ENCODE measurements around the gene TPSAB1.

TPSAB1 gene

DNA sequence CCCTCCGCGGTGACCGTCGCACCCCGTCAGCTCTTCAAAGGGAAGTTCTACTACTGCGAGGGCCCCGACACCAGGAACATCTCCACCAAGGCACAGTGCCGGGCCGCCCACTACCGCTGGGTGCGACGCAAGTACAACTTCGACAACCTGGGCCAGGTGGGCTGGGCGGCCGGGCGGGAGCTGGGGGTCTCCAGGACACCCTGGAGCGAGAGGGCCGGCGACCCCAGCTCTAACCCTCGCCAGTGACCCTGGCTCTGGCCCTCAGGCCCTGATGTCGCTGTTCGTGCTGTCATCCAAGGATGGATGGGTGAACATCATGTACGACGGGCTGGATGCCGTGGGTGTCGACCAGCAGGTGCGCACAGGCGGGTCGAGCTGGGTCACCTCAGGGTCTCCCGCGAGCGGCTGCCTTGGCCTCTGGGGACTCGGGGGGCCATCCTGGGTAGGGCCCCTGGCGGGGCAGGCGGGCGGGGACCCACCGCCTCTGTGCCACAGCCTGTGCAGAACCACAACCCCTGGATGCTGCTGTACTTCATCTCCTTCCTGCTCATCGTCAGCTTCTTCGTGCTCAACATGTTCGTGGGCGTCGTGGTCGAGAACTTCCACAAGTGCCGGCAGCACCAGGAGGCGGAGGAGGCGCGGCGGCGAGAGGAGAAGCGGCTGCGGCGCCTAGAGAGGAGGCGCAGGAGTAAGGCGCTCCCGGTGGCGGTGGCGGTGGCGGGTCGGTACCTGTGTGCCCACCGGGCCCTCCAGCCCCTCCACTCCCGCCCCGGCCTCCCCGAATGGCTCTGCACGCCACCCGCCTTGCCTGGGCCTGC, 28.8 kb upstream of the TPSAB1 start:
- no peak for DNase-seq

- no peak for DNase-seq
These were observed 27.8 kb upstream of the TPSAB1 start for GRCh38 chr16:1212616-1213194.

- no peak for DNase-seq
These were observed 27.3 kb upstream of the TPSAB1 start for GRCh38 chr16:1213231-1213630.

DNA sequence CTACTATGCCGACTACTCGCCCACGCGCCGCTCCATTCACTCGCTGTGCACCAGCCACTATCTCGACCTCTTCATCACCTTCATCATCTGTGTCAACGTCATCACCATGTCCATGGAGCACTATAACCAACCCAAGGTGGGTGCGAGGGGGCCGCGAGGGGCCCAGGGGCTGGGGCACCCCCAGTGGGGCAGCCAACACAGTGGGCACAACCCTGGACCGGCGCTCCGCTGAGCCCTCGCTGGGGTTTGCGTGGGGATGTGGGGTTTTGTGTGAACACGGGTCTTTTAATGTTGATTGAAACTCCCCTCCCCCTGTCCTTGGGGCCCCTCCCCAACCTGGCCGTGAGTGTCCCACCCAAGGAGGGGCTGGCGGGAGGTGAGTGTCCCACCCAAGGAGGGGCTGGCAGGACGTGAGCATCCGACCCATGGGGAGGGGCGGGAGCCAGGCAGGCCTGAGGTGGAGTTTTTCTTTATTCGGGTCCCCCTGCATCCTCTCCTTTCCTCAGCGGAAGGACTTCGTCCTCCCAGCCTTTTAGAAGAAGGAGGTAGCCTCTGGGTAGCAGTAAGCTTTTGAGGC, 26.6 kb upstream of the TPSAB1 start:
- no peak for DNase-seq

DNA sequence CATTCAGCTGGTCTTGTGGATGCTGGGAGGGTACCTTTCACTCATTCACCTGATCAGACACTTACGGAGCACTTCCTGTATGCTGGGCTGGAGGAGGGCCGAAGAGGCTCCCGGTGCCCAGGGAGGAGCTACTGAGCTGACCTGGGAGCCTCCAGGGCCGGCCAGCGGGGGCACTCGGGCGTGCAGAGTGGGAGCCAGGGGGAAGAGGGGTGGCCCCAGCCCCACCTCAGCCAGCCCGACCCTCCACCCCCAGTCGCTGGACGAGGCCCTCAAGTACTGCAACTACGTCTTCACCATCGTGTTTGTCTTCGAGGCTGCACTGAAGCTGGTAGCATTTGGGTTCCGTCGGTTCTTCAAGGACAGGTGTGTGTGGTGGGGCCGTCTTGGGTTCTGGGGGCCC, 25.8 kb upstream of the TPSAB1 start:
- DNase-seq: no peak

- no peak for DNase-seq
These were observed 24.8 kb upstream of the TPSAB1 start for GRCh38 chr16:1215574-1216295.

- no peak for DNase-seq
These were observed 24.2 kb upstream of the TPSAB1 start for GRCh38 chr16:1216296-1216619.

GRCh38 chr16:1216681-1217400, 23.7 kb upstream of the TPSAB1 start:
- DNase-seq: no peak

GRCh38 chr16:1217526-1217925, 23.0 kb upstream of the TPSAB1 start:
- DNase-seq: no peak

- DNase-seq: no peak
These were observed 22.2 kb upstream of the TPSAB1 start for GRCh38 chr16:1218061-1218929.

- DNase-seq: no peak
These were observed 21.4 kb upstream of the TPSAB1 start for GRCh38 chr16:1218930-1219611.

GRCh38 chr16:1220098-1220728, 20.3 kb upstream of the TPSAB1 start:
- no peak for DNase-seq

- DNase-seq: no peak
These were observed 19.5 kb upstream of the TPSAB1 start for GRCh38 chr16:1220841-1221627.

DNA sequence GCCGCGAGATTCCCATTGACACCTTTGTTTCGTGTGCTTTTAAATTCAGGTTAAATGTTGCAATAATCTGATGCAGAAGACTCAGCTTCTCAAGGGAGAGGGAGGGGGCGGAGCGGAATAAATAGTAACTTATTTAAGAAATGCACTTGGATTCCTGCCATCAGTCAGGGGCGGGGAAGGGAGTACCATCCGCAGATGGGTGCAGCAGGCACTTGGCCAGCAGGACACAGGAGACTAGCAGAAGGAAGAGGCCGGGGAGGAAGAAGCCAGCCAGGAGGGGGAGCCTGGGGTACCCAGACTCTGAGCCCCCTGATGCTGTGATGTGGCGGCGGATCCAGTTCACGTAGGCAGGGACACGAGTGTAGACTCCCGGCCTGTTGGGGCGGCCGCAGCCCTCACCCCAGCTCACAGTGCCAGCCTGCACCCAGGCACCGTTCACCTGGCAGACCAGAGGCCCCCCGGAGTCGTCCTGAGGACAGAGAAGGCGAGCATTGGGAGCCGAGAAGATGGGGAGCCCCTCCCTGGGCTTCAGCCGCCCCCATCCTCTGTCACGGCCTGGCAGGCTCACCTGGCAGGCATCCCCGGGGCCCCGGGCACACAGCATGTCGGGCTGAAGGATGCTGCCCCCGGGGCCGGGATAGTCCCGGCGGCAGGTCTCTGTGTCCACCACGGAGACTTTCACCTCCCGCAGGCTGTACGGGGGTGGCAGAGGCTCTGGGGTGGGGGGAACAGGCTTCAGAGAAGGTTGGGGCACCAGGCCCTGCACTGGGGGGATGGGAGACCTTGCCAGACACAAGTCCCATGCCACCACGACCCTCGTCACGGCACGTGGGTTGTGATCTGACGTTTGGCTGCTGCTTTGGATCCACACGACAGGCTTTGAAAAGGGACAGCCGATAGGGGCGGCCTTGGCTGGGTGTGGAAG, 18.6 kb upstream of the TPSAB1 start:
- DNase-seq: no peak

DNA sequence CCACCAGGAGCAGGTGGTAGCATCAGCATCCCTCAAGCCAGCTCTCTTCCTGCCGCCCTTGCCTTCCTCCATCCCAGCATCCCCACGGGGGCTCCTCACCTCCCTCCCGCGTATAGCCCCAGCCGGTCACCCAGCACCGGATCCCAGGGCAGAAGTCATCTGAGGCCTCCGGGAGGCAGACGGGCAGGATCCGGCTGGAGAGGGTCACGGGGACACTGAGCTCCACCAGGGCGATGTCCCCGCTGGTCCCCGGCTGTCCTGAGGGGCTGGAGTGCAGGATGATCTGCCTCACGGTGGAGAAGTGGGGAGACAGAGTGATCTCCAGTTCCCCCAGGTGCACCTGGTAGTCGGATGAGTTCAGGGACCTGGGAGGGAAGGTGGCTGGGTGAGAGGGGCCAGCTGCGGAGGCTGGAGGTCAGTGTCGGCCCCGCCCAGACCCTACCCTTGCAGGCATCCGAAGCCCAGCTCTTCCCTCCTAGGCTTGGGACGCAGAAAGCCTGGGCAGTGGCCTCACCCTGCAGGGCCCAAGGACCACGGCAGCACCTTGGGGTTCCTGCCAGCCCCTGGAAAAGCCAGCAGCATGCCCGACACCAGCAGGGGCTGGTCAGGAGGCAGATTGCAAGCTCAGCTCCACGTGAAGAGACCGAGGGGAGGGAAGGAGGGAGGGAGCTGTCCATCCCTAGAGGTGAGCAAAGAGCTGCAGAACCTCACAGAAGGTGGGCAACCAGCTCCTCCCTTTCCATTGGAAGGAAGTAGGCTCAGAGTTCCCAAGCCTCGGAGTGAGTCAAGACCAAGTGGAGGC, 17.8 kb upstream of the TPSAB1 start:
- no peak for DNase-seq

- DNase-seq: no peak
These were observed 16.9 kb upstream of the TPSAB1 start for GRCh38 chr16:1223355-1224214.

DNA sequence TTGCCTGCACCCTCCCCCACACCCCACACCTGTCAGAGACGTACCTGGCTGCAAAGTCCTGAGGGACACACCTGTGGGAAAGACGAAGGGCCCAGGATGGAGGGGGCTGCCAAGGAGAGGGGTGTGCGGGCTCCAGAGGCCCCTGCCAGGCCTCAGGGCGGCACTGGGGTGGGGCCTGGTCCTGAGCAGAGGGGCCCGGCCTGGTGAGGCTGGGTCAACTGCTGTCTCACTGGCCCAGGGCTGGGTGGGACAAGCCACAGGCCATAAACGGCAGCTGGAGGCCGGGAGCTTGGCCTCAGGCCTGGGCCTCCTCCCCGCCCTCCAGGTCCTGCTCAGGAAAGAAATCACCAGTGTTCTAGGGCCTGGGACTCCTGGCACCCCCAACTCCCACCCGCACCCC, 15.9 kb upstream of the TPSAB1 start:
- DNase-seq: no peak
